OCI-LY7 (cell line): Measurements from ENCODE around the gene POLR2M. TPM values are rescaled to one million over a fixed set of nuclear protein-coding genes. Genes with fewer than 3 reads are reported as not detected.

Experiments
- BruUV-seq: library from RNA; stranded (reverse); fragments of 400-500 nt; replicated peaks from 2 replicates; lab custom pipeline; 2021; lab: Mats Ljungman, UMichigan
- CTCF ChIA-PET: fragments of 300-600 bp; sonication (Branson Sonifier 250); formaldehyde crosslinking; loops from one replicate; lab custom pipeline; 2022; ENCODE audit warnings: antibody characterized with exemption; ENCODE audit not compliant: unreplicated experiment; lab: Charles Lee
- POLR2A ChIA-PET: fragments of 300-600 bp; sonication (Branson Sonifier 250); formaldehyde crosslinking; loops from one replicate; lab custom pipeline; 2022; ENCODE audit warnings: antibody characterized with exemption; lab: Charles Lee
- DNase-seq: peaks from one replicate; pipeline ENCODE4 v3.0.0-alpha.2; 2015; ENCODE audit warnings: low spot score
- H2AFZ ChIP-seq: fragments of 200-600 bp; sonication (generic), shearing (Covaris generic); 2 replicates; pipeline ENCODE4 v1.6.1; 2014; ENCODE audit warnings: mild to moderate bottlenecking, antibody characterized with exemption, low read length, moderate library complexity
- H3K27ac ChIP-seq: fragments of 200-600 bp; sonication (generic); 2 replicates; pipeline ENCODE4 v1.5.1; 2014; ENCODE audit warnings: mixed run types, low read depth, mild to moderate bottlenecking, moderate library complexity, low read length, inconsistent platforms; ENCODE audit not compliant: poor library complexity, severe bottlenecking
- H3K36me3 ChIP-seq: fragments of 200-600 bp; sonication (generic); 2 replicates; pipeline ENCODE4 v1.6.1; 2014; ENCODE audit warnings: mild to moderate bottlenecking, antibody characterized with exemption, low read length, moderate library complexity, mixed read lengths; ENCODE audit not compliant: insufficient read depth
- H3K4me1 ChIP-seq: fragments of 200-600 bp; sonication (generic); 2 replicates; pipeline ENCODE4 v1.5.1; 2014; ENCODE audit warnings: mild to moderate bottlenecking, low read length; ENCODE audit not compliant: insufficient read depth, poor library complexity, severe bottlenecking
- H3K4me2 ChIP-seq: fragments of 200-600 bp; sonication (generic); 2 replicates; pipeline ENCODE4 v1.6.1; 2014; ENCODE audit warnings: mild to moderate bottlenecking, low read length
- H3K4me3 ChIP-seq: fragments of 200-600 bp; sonication (generic); 2 replicates; pipeline ENCODE4 v1.5.1; 2014; ENCODE audit warnings: mild to moderate bottlenecking, low read depth, low read length; ENCODE audit not compliant: poor library complexity, severe bottlenecking
- H3K79me2 ChIP-seq: fragments of 200-600 bp; sonication (generic); 2 replicates; pipeline ENCODE4 v1.6.1; 2016; ENCODE audit warnings: low read depth, mild to moderate bottlenecking, low read length, moderate library complexity, mixed read lengths; ENCODE audit not compliant: insufficient read depth
- H3K9me2 ChIP-seq: fragments of 200-600 bp; sonication (generic); 2 replicates; pipeline ENCODE4 v1.6.1; 2016; ENCODE audit warnings: mild to moderate bottlenecking, low read length, mixed read lengths; ENCODE audit not compliant: insufficient read depth
- H3K9me3 ChIP-seq: fragments of 200-600 bp; sonication (generic); 2 replicates; pipeline ENCODE4 v1.6.1; 2014; ENCODE audit warnings: mild to moderate bottlenecking, mixed run types, low read length, mixed read lengths
- H4K20me1 ChIP-seq: fragments of 200-600 bp; sonication (generic); 2 replicates; pipeline ENCODE4 v1.6.1; 2014; ENCODE audit warnings: mild to moderate bottlenecking, antibody characterized with exemption, low read length, moderate library complexity, mixed read lengths; ENCODE audit not compliant: insufficient read depth
- CTCF ChIP-seq: fragments of 200-600 bp; sonication (generic); conservative IDR thresholded peaks from 2 replicates; pipeline ENCODE4 v1.5.1; 2014; ENCODE audit warnings: mild to moderate bottlenecking, antibody characterized with exemption, low read length, moderate library complexity, mixed read lengths
- EZH2phosphoT487 ChIP-seq: fragments of 200-600 bp; sonication (generic); IDR thresholded peaks from 2 replicates; pipeline ENCODE4 v1.6.1; 2018; ENCODE audit warnings: low read depth, borderline replicate concordance, mild to moderate bottlenecking, mixed run types, antibody characterized with exemption, low read length, moderate library complexity, mixed read lengths
- intact Hi-C: fragments of 100-400 bp; cut with micrococcal nuclease; formaldehyde crosslinking; loops from one replicate; pipeline ENCODE4 v1.10.0; 2022; ENCODE audit not compliant: unreplicated experiment
- total RNA-seq, 2 experiments: library from RNA; depleted of rRNA in 1 of 2; stranded (reverse); fragments of >200 nt in 1 of 2; shearing (Covaris generic) in 1 of 2; gene quantifications; 2 replicates each; pipeline ENCODE4 v1.2.3, GENCODE V29; 2014 to 2022

The POLR2M gene
- total RNA-seq, 2 experiments from 2014 or later = 77.6 to 154 TPM

- H3K9me2 ChIP-seq = no peaks in the 10 kb centered on the region
- H3K4me3 ChIP-seq = no peak overlapping the region
- no peaks in the 10 kb centered on the region for H3K9me3 ChIP-seq
- no peaks in the 10 kb centered on the region for H3K36me3 ChIP-seq
- H4K20me1 ChIP-seq = no peaks in the 10 kb centered on the region
- ChIA-PET POLR2A (interaction anchor here (0.5 to 0.7 kb wide), 2 partner anchors 30 to 97 kb away, joined by 5 to 6 read pairs; no protein-coding TSS in a partner anchor), CTCF (no interaction called here)
- no peaks in the 10 kb centered on the region for H3K79me2 ChIP-seq
- TF ChIP-seq CTCF (no peak), EZH2phosphoT487 (no peak)
- intact Hi-C loops = no loop called here
- H3K4me2 ChIP-seq = no peak overlapping the region
- H3K27ac ChIP-seq = no peak overlapping the region
- no peaks in the 10 kb centered on the region for H3K4me1 ChIP-seq
- DNase-seq = no peak
- no TSS peak for BruUV-seq
- no peak overlapping the region for H2AFZ ChIP-seq
Measured at GRCh38 chr15:57762302-57762701, 55.8 kb downstream of the POLR2M start.

DNA sequence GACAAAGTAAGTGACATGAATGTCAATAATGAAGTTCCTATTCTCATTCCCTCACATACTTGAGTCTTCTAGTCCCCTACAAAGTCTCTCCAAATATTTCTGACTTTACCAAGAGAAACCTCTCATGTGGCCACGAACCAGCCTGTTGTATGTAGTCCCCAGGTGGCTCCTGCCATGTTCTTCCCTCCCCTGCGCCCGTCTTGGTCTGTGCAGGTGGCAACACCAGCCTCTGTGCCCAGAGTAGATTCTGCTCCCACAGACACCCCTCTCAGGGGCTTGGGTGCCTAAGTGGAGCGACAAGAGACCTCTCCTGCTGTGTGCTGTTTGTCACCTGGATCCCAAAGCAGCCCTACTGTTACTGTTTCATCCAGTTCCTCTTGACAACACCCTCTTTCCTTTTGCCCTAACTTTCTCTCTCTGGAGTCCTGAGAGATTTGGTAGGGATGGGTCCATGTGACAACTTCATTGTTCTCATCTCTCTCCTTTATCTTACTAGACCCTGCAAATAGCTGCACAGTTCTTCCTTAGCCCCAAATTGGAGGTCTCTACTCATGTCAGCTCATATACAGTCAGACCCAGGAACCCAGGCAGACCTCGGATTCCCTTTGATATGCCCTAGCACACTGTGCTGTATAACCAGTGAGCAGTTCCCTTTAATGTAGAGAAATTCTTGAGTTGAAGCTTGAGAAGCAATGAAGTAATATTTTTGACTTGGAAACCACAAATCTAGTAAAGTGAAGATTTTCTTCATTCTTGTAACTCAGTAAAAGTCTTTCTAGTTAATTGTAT is 56.9 kb downstream of the POLR2M start:
- H4K20me1 ChIP-seq = no peaks in the 10 kb centered on the region
- H3K79me2 ChIP-seq = no peaks in the 10 kb centered on the region
- H3K36me3 ChIP-seq = no peaks in the 10 kb centered on the region
- ChIA-PET CTCF (interaction anchor here (0.5 kb wide), 1 partner anchor 16 kb away, joined by 3 read pairs; no protein-coding TSS in a partner anchor), POLR2A (no interaction called here)
- no TSS peak for BruUV-seq
- H3K4me3 ChIP-seq = no peak overlapping the region
- H2AFZ ChIP-seq = no peak overlapping the region
- no peaks in the 10 kb centered on the region for H3K4me1 ChIP-seq
- H3K9me3 ChIP-seq = no peaks in the 10 kb centered on the region
- no peaks in the 10 kb centered on the region for H3K9me2 ChIP-seq
- DNase-seq = no peak
- no peak overlapping the region for H3K27ac ChIP-seq
- TF ChIP-seq CTCF = no peak
- TF ChIP-seq EZH2phosphoT487 = no peak
- H3K4me2 ChIP-seq = no peak overlapping the region
- intact Hi-C loops = no loop called here

Other genes starting within 250 kb of the POLR2M start
- gene MYZAP, start 114.8 kb upstream of the POLR2M start, total RNA-seq (2014; rRNA removed; shearing (Covaris generic)) = not detected in 2 replicates
- not detected in 2 replicates for gene MYZAP, start 114.8 kb upstream of the POLR2M start, total RNA-seq (2022)